CD8-positive, alpha-beta memory T cell (primary cell): ENCODE results near the gene TLK1. TPM values are rescaled to one million over a fixed set of nuclear protein-coding genes. Genes with fewer than 3 reads are reported as not detected.

Source experiments
- CTCF ChIA-PET: fragments of 350-600 bp; sonication (Branson Sonifier 250); formaldehyde crosslinking; loops from one replicate; lab custom pipeline; 2021; ENCODE audit warnings: antibody characterized with exemption; lab: Charles Lee
- POLR2A ChIA-PET: fragments of 350-600 bp; sonication (Branson Sonifier 250); formaldehyde crosslinking; loops from one replicate; lab custom pipeline; 2021; ENCODE audit warnings: antibody characterized with exemption; lab: Charles Lee
- DNase-seq, 5 donors: peaks; one replicate each; pipeline versions ENCODE4 v3.0.0 to v3.0.0-alpha.2; 2020 to 2022; ENCODE audit warnings: mixed read lengths in 1 of 5
- H3K27ac ChIP-seq: one replicate; pipeline ENCODE4 v1.7.0; 2013; ENCODE audit warnings: low read depth, mild to moderate bottlenecking, low read length, moderate library complexity
- H3K27me3 ChIP-seq: 2 replicates; pipeline ENCODE4 v1.7.0; 2013; ENCODE audit warnings: low read length, mild to moderate bottlenecking; ENCODE audit not compliant: insufficient read depth, poor library complexity, severe bottlenecking
- H3K36me3 ChIP-seq: 2 replicates; pipeline ENCODE4 v1.7.0; 2013; ENCODE audit warnings: mild to moderate bottlenecking, low read length, moderate library complexity; ENCODE audit not compliant: insufficient read depth
- H3K4me1 ChIP-seq: 2 replicates; pipeline ENCODE4 v1.7.0; 2013; ENCODE audit warnings: mild to moderate bottlenecking, low read length, moderate library complexity; ENCODE audit not compliant: insufficient read depth
- H3K4me3 ChIP-seq: 2 replicates; pipeline ENCODE4 v1.7.0; 2013; ENCODE audit warnings: mild to moderate bottlenecking, low read length
- H3K9me3 ChIP-seq: 2 replicates; pipeline ENCODE4 v1.7.0; 2013; ENCODE audit warnings: mild to moderate bottlenecking, low read length
- H3K27ac Mint-ChIP-seq, 8 donors: one replicate each; pipeline ENCODE4 v1.8.0; 2020 to 2021; ENCODE audit warnings: mixed read lengths in 8 of 8, mild to moderate bottlenecking in 6 of 8, inconsistent platforms in 3 of 8, moderate library complexity in 3 of 8
- H3K27me3 Mint-ChIP-seq, 2 donors: one replicate each; pipeline ENCODE4 v1.8.0; 2020 to 2021; ENCODE audit warnings: mixed read lengths in 2 of 2, mild to moderate bottlenecking in 1 of 2, moderate library complexity in 1 of 2
- H3K36me3 Mint-ChIP-seq, 3 donors: one replicate each; pipeline ENCODE4 v1.8.0; 2020 to 2021; ENCODE audit warnings: mixed read lengths in 3 of 3, inconsistent platforms in 1 of 3, mild to moderate bottlenecking in 1 of 3
- H3K4me1 Mint-ChIP-seq, 3 donors: one replicate each; pipeline ENCODE4 v1.8.0; 2020 to 2021; ENCODE audit warnings: mixed read lengths in 3 of 3, inconsistent platforms in 1 of 3, mild to moderate bottlenecking in 1 of 3
- H3K4me3 Mint-ChIP-seq, 7 donors: one replicate each; pipeline ENCODE4 v1.8.0; 2020 to 2021; ENCODE audit warnings: mixed read lengths in 7 of 7, mild to moderate bottlenecking in 6 of 7, moderate library complexity in 4 of 7, inconsistent platforms in 2 of 7
- H3K9me3 Mint-ChIP-seq, 5 donors: one replicate each; pipeline ENCODE4 v1.8.0; 2020 to 2022; ENCODE audit warnings: mixed read lengths in 5 of 5, mild to moderate bottlenecking in 3 of 5, moderate library complexity in 2 of 5, inconsistent platforms in 1 of 5
- polyA plus RNA-seq: library from polyadenylated mRNA; unstranded; fragments of 300-500 nt; fragmentation: Illumina TruSeq; gene quantifications from one replicate; pipeline ENCODE4 v1.2.3, GENCODE V29; 2021
- total RNA-seq, 2 experiments: library from RNA; stranded (reverse); gene quantifications; one replicate each; pipeline ENCODE4 v1.2.3, GENCODE V29; 2021

The TLK1 gene
- total and polyA plus RNA-seq, 3 experiments from 2014 or later, result 37.6 to 79.0 (median 73.2) TPM

GRCh38 chr2:171180229-171180930 lies 19.7 kb upstream of the TLK1 start:
- Mint-ChIP-seq H3K36me3 (peaks cover 0 to 4% (median 0%) of the 10 kb centered on the region in 3 donors), H3K4me1 (no peaks in the 10 kb centered on the region), H3K9me3 (no peaks in the 10 kb centered on the region), H3K4me3 (no peak overlapping the region), H3K27ac (no peak overlapping the region), H3K27me3 (peaks cover 0 to 7% of the 10 kb centered on the region in 2 donors)
- Histone ChIP-seq H3K27me3 (no peaks in the 10 kb centered on the region), H3K4me3 (no peak overlapping the region), H3K36me3 (no peaks in the 10 kb centered on the region), H3K9me3 (no peaks in the 10 kb centered on the region), H3K27ac (no peak overlapping the region), H3K4me1 (no peaks in the 10 kb centered on the region)
- ChIA-PET CTCF (interaction anchor here (1.0 kb wide), 1 partner anchor 13 kb away, joined by 3 read pairs; no protein-coding TSS in a partner anchor), POLR2A (no interaction called here)
- no peak for DNase-seq

DNA sequence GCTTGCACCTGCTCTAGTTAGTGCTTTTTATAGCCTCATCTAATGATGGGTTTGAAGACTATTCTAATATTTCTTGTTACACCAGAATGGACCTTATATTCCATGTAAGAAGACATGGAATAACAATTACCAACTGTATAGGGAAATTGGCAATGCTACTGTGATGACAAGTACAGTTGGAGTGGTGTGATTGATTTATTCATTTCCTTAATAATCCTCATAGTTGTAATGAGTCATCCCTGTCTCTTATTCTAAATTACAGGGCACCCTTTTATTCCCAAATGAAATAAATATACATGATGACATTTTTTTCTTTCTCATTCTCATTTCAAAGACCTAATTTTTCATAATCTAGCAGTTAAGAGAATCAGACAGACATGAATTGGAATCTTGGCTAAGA lies 18.3 kb upstream of the TLK1 start:
- CTCF ChIA-PET, result no interaction called here
- no peaks in the 10 kb centered on the region for H3K9me3 Mint-ChIP-seq
- Histone ChIP-seq H3K27me3 (no peaks in the 10 kb centered on the region), H3K9me3 (no peaks in the 10 kb centered on the region), H3K27ac (no peak overlapping the region), H3K4me3 (no peak overlapping the region), H3K4me1 (no peaks in the 10 kb centered on the region), H3K36me3 (no peaks in the 10 kb centered on the region)
- H3K27me3 Mint-ChIP-seq, result peaks cover 0 to 3% of the 10 kb centered on the region in 2 donors
- no peak overlapping the region for H3K4me3 Mint-ChIP-seq
- H3K4me1 Mint-ChIP-seq, result no peaks in the 10 kb centered on the region
- peaks cover 0 to 2% (median 0%) of the 10 kb centered on the region in 3 donors for H3K36me3 Mint-ChIP-seq
- no peak overlapping the region for H3K27ac Mint-ChIP-seq
- POLR2A ChIA-PET, result no interaction called here
- no peak for DNase-seq

DNA sequence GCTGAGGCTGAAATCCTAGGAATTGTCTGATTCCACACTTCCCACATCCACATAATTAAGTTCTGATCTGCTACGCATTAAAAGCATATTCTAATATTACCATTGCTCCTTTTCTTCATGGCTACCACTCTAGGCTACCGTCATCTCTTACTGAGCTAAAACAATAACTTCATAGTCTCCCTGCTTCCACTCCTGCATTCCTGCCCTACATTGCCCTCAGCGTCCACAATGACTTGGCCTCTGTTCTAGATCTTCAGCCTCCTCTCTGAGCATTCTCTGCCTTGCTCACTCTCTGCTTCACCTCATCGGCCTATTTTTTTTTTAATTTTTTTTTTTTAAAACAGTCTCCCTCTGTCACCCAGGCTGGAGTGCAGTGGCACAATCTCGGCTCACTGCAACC lies 15.8 kb upstream of the TLK1 start:
- Histone ChIP-seq H3K4me1 (no peaks in the 10 kb centered on the region), H3K27me3 (no peaks in the 10 kb centered on the region), H3K4me3 (no peak overlapping the region), H3K36me3 (no peaks in the 10 kb centered on the region), H3K27ac (no peak overlapping the region), H3K9me3 (no peaks in the 10 kb centered on the region)
- ChIA-PET CTCF (no interaction called here), POLR2A (no interaction called here)
- Mint-ChIP-seq H3K4me1 (no peaks in the 10 kb centered on the region), H3K27me3 (no peaks in the 10 kb centered on the region), H3K9me3 (peaks cover 0 to 2% (median 0%) of the 10 kb centered on the region in 5 donors), H3K27ac (no peak overlapping the region), H3K4me3 (no peak overlapping the region), H3K36me3 (peaks cover 0 to 4% (median 3%) of the 10 kb centered on the region in 3 donors)
- no peak for DNase-seq

- POLR2A ChIA-PET, result no interaction called here
- Mint-ChIP-seq H3K4me3 (no peak overlapping the region), H3K36me3 (peaks cover 0 to 3% (median 2%) of the 10 kb centered on the region in 3 donors), H3K4me1 (no peaks in the 10 kb centered on the region), H3K27me3 (no peaks in the 10 kb centered on the region), H3K27ac (no peak overlapping the region), H3K9me3 (peaks cover 0 to 2% (median 0%) of the 10 kb centered on the region in 5 donors)
- H3K36me3 ChIP-seq, result no peaks in the 10 kb centered on the region
- H3K9me3 ChIP-seq, result no peaks in the 10 kb centered on the region
- no peaks in the 10 kb centered on the region for H3K27me3 ChIP-seq
- CTCF ChIA-PET, result no interaction called here
- no peak overlapping the region for H3K27ac ChIP-seq
- no peak for DNase-seq
- no peaks in the 10 kb centered on the region for H3K4me1 ChIP-seq
- H3K4me3 ChIP-seq, result no peak overlapping the region
Observed at GRCh38 chr2:171174075-171174474, 13.4 kb upstream of the TLK1 start.

DNA sequence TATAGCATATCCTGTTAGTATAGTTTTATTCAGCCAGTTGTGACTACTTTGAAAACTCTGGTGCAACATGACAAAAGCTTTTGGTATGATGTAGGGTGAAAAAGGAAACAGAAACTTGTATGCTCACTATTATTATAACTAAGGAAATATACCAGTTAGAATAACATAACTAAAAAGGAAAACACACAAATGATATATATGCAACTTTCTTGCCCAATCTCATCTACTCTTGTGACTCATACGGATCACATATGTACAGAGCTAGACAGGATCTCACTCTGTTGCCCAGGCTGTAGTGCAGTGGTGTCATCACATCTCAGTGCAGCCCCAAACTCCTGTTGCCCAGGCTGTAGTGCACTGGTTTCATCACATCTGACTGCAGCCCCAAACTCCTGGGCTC lies 12.4 kb upstream of the TLK1 start:
- Mint-ChIP-seq H3K9me3 (peaks cover 0 to 2% (median 0%) of the 10 kb centered on the region in 5 donors), H3K36me3 (peaks cover 0 to 3% (median 2%) of the 10 kb centered on the region in 3 donors), H3K27me3 (no peaks in the 10 kb centered on the region), H3K4me1 (no peaks in the 10 kb centered on the region), H3K4me3 (no peak overlapping the region), H3K27ac (no peak overlapping the region)
- no peak for DNase-seq
- Histone ChIP-seq H3K4me1 (no peaks in the 10 kb centered on the region), H3K36me3 (no peaks in the 10 kb centered on the region), H3K9me3 (no peaks in the 10 kb centered on the region), H3K27ac (no peak overlapping the region), H3K27me3 (no peaks in the 10 kb centered on the region), H3K4me3 (no peak overlapping the region)
- POLR2A ChIA-PET, result no interaction called here
- CTCF ChIA-PET, result no interaction called here

GRCh38 chr2:171171808-171172207 lies 11.1 kb upstream of the TLK1 start:
- CTCF ChIA-PET, result no interaction called here
- Histone ChIP-seq H3K36me3 (no peaks in the 10 kb centered on the region), H3K27me3 (no peaks in the 10 kb centered on the region), H3K4me3 (no peak overlapping the region), H3K4me1 (no peaks in the 10 kb centered on the region), H3K9me3 (no peaks in the 10 kb centered on the region), H3K27ac (no peak overlapping the region)
- Mint-ChIP-seq H3K36me3 (peaks cover 0 to 3% (median 2%) of the 10 kb centered on the region in 3 donors), H3K4me3 (no peak overlapping the region), H3K27me3 (no peaks in the 10 kb centered on the region), H3K9me3 (peaks cover 0 to 2% (median 0%) of the 10 kb centered on the region in 5 donors), H3K4me1 (no peaks in the 10 kb centered on the region), H3K27ac (no peak overlapping the region)
- no peak for DNase-seq
- POLR2A ChIA-PET, result no interaction called here

DNA sequence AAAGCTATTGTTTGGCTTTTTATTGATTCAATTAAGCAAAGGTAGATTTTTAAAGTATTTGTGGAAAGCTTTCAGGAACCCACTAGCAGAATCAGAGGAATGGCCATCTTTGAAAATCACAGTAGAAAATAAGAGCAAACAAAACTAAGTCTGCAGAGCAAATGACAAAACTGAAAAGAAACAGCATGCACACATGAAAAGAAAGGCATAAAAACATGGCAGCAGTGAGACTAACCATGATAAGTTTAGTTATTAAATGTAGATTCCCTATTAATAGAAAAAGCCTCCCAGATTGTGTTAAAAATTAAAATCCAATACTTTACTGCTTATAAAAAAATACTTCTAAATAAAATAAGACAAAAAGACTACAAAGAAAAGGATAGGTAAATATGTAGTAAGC lies 9.1 kb upstream of the TLK1 start:
- Mint-ChIP-seq H3K27ac (no peak overlapping the region), H3K4me1 (no peaks in the 10 kb centered on the region), H3K9me3 (peaks cover 0 to 2% (median 0%) of the 10 kb centered on the region in 5 donors), H3K4me3 (no peak overlapping the region), H3K27me3 (no peaks in the 10 kb centered on the region), H3K36me3 (peaks cover 0 to 3% (median 2%) of the 10 kb centered on the region in 3 donors)
- H3K4me3 ChIP-seq, result no peak overlapping the region
- no peaks in the 10 kb centered on the region for H3K27me3 ChIP-seq
- H3K4me1 ChIP-seq, result no peaks in the 10 kb centered on the region
- DNase-seq, result no peak
- ChIA-PET POLR2A (no interaction called here), CTCF (no interaction called here)
- H3K36me3 ChIP-seq, result no peaks in the 10 kb centered on the region
- H3K27ac ChIP-seq, result no peak overlapping the region
- no peaks in the 10 kb centered on the region for H3K9me3 ChIP-seq

- no peak overlapping the region for H3K4me3 Mint-ChIP-seq
- no peaks in the 10 kb centered on the region for H3K27me3 Mint-ChIP-seq
- H3K36me3 Mint-ChIP-seq, result peaks cover 0 to 3% (median 2%) of the 10 kb centered on the region in 3 donors
- DNase-seq, result no peak
- peaks cover 0 to 2% (median 0%) of the 10 kb centered on the region in 5 donors for H3K9me3 Mint-ChIP-seq
- Histone ChIP-seq H3K4me3 (no peak overlapping the region), H3K27ac (no peak overlapping the region), H3K27me3 (no peaks in the 10 kb centered on the region), H3K36me3 (no peaks in the 10 kb centered on the region), H3K9me3 (no peaks in the 10 kb centered on the region), H3K4me1 (no peaks in the 10 kb centered on the region)
- ChIA-PET POLR2A (no interaction called here), CTCF (no interaction called here)
- no peak overlapping the region for H3K27ac Mint-ChIP-seq
- no peaks in the 10 kb centered on the region for H3K4me1 Mint-ChIP-seq
Observed at GRCh38 chr2:171169333-171169732, 8.6 kb upstream of the TLK1 start.
